NOMO-1 treated with dmso at 0.1 percent for 144 hours (cell line): ENCODE measurements around the gene NUMB.

Source experiments
- DNase-seq: peaks from one replicate; lab custom pipeline; 2025; ENCODE audit not compliant: unreplicated experiment; lab: John Stamatoyannopoulos, UW

NUMB gene

DNA sequence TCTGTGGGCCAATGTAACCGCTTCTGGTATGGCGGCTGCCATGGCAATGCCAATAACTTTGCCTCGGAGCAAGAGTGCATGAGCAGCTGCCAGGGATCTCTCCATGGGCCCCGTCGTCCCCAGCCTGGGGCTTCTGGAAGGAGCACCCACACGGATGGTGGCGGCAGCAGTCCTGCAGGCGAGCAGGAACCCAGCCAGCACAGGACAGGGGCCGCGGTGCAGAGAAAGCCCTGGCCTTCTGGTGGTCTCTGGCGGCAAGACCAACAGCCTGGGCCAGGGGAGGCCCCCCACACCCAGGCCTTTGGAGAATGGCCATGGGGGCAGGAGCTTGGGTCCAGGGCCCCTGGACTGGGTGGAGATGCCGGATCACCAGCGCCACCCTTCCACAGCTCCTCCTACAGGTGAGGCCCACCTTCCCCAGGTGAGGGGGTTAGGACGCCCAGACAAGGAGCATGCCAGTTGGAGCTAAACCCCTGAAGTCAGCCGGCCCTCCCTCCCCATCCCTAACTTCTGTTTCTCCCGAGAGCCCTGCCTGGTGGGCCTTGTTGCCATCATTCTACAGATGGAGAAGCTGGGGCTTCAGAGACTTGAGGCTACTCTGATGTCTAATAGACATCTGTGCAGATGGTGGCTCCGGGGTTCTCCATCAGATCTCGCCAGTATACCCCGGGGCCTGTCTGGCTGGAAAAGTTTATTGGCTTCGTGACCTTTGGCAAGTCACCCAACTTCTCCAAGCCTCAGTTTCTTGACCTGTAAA, 195.7 kb downstream of the NUMB start:
- no peak for DNase-seq

DNA sequence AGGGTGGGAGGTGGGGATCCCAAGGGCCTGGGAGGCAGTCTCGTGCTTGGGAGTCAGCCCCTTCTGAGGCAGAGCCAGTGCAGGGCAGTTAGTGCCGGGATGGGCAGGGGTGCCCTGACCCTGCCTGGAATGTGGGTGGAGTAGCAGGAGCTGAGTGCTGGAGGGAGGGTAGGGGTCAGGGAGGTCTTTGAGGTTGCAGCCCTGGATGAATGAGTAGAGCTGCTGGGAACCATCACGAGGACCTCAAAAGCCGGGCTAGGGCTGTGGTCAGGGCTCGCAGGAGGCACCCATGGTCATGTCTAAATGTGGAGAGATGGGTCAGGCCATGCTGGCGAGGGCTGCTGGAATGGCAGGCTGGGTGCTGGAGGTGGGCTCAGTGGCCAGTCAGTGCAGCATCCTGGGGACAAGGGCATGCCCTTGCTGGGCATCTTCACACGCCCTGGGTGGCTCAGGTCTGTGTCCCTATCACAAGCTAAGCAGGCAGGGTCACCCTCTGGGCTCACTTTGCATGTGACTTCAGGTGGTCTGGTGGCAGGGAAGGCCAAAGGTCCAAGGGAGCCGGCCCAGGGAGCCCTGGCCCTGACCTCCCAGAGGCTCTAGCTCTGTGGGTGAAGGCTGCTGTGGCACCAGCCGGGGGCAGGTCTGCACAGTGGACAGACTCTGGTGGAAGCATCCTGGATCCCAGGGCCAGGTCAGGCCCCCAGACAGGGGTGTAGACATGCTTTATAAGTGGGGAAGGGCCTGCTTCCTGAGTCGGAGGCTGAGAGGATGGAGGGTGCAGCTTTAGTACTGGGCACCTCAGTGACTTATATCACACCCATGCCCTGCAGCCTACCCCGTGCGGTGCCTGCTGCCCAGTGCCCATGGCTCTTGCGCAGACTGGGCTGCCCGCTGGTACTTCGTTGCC, 196.6 kb downstream of the NUMB start:
- no peak for DNase-seq

DNA sequence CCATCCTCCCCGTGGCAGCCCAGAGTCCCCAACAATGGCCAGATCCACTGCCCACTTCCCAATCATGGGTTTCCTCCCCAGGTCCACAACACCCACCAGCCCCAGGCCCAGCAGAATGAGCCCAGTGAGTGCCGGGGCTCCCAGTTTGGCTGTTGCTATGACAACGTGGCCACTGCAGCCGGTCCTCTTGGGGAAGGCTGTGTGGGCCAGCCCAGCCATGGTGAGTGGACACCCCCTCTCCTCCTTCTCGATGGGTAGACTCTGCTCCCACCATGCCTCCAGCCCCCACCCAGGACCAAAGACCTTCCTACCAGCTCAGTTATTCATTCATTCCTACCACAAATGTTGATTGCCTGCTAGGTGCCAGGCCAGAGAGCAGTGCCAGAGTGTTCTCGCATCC, 197.3 kb downstream of the NUMB start:
- DNase-seq, result no peak

DNA sequence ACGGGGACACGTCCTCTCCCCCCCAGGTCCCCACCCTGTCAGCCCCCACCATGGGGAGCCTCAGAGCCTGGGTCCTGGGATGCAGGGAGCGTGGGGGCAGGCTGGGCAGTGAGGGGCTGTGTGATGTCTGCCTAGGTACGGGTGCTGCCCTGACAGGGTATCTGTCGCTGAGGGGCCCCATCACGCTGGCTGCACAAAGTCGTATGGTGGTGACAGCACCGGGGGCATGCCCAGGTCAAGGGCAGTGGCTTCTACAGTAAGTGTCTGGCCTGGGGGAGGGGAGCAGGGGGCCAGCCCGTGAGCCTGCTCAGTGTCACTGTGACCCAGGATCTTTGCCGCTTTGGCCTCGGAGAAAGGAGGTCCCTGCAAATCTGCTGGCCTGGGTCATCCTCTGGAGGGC, 197.8 kb downstream of the NUMB start:
- no peak for DNase-seq

DNA sequence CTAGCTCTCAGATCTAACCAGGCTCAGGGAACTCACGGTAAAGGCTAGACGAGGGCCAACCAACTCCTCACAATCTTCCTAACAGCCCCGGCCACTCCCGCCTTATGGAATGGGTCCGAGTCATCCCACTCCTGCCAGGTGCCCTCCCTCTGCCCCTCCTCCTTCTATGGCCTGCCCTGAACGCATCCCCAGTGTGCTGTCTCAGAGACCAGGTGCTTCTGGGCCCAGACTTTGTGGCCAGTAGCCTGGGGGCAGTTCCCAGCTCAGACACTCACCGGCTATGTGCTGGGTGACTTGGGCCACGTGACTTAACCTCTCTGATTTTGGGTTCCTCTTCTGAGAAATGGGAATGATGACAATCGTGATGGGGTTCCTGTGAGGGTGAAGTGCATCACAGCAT, 198.5 kb downstream of the NUMB start:
- DNase-seq, result no peak

DNA sequence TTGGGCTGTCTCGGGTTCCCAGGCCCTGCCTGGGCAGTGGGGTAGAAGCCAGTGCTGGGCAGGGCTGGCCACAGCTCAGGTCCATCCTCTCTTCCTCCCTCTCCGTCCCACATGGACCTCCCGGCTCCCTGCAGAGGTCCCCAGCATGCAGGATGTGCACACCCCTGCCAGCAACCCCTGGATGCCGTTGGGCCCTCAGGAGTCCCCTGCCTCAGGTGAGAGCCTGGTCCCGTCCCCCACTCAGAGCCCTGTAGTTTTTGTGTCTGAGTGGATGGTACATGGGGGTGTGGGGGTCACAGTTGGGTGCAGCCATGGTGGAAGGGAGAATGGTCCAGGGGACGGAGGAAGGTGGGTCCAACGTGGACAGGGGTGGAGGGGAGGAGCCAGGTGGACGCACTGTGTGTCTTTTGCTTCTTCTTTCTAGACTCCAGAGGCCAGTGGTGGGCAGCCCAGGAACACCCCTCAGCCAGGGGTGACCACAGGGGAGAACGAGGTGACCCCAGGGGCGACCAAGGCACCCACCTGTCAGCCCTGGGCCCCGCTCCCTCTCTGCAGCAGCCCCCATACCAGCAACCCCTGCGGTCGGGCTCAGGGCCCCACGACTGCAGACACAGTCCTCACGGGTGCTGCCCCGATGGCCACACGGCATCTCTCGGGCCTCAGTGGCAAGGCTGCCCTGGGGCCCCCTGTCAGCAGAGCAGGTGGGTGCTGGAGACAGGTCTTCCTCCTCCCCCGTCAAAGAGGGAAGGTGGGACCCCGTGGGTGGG, 199.3 kb downstream of the NUMB start:
- no peak for DNase-seq

DNA sequence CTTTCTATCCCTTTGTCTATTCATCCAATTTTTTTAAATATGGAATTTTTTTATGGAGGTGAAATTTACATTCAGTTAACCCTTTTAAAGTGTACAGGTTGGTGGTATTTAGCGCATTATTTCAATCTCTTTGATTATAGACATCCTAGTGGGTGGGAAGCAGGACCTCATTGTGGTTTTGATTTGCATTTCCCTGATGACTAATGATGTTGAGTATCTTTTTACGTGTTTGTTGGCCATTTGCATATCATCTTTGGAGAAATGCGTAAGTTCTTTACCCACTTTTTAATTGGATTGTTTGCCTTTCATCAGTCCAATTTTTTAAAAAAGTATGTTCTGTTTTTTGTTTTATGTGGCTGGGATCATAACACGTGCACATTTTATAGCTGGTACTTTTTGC, 200.3 kb downstream of the NUMB start:
- DNase-seq, result no peak

DNA sequence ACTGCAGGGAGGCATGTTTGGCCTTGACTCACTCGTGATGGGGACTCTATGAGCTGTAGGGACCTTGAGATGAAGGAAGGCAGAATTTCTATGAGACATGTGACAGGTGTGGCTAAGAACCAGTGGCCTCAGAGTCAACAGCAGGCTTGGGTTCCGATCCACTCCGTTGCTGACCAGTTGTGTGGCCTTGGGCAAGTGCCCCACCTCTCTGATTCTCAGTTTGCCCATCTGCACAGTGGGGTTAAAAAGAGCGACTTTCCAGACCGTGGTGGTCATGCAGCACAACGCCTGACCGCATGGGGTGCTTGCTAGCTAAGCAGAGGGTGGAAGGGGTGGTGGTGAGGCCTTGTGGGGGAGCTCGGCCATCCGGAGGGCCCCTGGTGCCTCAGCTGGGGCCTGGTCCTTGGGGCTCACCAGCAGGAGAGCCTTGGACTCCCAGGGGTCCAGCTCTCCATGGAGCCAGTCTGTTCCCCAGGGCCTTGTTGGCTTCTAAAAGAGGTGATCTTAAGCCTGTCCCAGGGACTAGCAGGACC, 202.6 kb downstream of the NUMB start:
- no peak for DNase-seq

DNA sequence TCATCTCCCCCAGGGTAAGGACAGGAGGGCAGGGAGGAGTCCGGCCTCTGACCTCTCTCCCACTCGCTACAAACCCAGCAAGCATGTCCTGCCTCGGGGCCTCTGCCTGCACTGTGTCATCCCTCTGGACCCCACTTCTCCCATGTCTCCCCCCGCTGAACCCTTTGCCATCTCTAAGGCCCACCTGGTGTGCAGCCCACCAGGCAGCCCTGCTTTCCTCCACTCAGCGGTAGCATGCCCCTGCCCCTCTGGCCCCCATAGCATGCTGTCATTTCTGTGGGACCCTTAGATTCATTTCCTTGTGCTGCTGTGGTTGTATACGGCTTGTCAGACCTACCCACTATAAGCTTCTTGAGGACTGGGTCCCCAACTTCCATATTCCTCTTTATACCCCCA, 203.3 kb downstream of the NUMB start:
- DNase-seq, result no peak

DNA sequence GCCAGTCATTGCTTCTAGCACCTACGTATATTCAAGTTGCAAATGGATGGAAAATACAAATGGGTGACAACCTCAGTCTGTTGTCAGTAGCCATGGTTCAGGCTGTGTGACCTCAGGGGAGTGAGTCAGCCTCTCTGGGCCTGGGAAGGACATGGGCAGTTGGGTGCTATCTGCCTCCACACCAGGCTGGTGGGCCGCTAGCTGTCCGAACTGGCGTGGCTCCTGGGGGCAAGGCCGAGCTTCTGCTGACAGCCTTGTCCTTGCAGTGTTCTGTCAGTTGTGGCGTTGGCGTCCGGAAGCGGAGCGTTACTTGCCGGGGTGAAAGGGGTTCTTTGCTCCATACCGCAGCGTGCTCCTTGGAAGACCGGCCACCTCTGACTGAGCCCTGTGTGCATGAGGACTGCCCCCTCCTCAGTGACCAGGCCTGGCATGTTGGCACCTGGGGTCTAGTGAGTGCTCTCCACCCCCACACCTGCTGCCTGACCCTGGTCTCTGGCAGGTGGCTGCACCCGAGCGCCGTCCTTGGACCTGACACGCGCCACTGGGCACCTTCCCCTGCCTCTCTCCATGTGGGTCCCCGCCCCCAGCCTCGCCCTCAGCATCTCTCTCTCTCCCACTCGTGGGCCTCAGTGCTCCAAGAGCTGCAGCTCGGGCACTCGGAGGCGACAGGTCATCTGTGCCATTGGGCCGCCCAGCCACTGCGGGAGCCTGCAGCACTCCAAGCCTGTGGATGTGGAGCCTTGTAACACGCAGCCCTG, 203.9 kb downstream of the NUMB start:
- no peak for DNase-seq

DNA sequence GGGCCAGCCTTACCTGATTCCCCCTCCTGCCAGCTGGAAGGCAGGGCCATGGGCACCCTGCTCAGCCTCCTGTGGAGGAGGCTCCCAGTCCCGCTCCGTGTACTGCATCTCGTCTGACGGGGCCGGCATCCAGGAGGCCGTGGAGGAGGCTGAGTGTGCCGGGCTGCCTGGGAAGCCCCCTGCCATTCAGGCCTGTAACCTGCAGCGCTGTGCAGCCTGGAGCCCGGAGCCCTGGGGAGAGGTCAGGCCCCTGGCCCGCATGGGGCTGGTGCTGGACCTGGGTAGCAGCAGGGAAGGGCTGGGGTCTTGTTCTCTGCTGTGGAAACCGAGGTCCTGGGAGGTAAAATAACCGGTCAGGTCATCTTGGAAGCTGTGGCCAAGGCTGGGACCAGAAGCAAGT, 204.6 kb downstream of the NUMB start:
- DNase-seq, result no peak

DNA sequence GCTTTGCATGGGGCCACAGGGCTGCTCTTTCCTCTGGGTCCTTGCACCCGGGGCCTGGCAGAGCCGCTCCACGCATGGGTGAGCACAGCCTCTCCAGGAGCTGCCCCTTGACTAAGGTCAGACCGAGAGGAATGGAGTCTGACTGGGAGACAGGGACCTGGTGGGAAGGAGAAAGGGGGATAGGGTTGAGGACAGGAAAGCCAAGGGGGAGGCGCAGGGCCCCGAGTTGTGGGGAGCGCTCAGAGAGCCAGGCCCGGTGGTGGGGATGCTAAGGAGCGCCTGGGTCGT, 205.1 kb downstream of the NUMB start:
- no peak for DNase-seq

DNA sequence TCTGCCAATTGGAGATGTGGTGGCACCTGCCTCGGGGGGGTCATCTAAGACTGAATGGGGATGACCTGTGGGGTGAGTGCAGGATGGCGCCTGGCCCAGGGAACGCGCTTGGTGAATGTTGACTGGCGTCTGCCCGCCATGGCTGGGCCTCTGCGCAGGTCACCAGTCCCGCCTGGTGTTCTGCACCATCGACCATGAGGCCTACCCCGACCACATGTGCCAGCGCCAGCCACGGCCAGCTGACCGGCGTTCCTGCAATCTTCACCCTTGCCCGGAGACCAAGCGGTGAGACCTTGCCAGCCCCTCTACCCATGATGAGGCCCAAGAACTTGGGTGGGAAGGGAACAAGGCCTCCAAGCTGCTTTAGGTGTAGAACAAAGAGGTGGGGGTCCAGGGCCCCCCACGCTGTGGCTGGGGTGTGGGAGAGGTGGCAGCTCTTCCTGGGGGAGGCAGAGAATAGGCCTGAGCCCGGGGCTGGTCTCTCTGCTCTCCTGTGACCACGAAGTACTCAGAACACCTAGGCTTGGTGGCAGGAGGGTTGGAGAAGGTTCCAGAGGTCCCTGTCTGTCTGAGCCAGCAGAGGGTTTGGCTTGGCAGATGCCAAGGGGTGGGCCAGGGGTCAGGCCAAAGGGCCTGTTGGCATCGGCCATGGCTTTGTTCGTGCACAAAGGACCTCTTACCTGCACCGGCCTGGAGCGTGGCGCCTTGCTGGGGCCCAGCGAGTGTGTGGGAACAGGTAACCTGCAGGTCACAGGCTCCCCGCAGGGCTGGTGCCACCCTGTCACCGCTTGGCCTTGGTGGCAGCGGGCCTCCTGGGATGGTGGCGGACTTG, 205.6 kb downstream of the NUMB start:
- DNase-seq, result no peak

DNA sequence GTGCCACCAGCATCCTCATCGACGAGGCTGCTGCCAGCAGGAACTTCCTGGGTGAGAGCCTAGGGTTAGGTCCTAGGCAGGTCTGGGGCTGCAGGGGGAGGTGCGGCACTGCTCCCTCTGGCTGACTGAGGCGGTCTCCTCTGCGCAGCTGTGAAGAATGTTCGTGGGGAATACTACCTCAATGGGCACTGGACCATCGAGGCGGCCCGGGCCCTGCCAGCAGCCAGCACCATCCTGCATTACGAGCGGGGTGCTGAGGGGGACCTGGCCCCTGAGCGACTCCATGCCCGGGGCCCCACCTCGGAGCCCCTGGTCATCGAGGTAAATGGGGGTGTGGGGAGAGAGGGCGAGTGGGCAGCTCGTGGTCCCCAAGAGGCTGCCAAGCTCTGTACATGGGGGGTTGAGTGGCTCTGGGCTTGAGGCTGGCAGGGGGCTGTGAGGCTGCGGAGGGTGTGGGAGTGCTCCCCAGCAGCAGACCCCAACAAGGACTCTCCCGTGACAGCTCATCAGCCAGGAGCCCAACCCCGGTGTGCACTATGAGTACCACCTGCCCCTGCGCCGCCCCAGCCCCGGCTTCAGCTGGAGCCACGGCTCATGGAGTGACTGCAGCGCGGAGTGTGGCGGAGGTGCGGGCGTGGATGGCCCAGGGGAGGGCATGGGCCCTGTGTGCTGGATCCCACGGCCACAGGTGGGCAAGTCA, 206.7 kb downstream of the NUMB start:
- DNase-seq, result no peak

DNA sequence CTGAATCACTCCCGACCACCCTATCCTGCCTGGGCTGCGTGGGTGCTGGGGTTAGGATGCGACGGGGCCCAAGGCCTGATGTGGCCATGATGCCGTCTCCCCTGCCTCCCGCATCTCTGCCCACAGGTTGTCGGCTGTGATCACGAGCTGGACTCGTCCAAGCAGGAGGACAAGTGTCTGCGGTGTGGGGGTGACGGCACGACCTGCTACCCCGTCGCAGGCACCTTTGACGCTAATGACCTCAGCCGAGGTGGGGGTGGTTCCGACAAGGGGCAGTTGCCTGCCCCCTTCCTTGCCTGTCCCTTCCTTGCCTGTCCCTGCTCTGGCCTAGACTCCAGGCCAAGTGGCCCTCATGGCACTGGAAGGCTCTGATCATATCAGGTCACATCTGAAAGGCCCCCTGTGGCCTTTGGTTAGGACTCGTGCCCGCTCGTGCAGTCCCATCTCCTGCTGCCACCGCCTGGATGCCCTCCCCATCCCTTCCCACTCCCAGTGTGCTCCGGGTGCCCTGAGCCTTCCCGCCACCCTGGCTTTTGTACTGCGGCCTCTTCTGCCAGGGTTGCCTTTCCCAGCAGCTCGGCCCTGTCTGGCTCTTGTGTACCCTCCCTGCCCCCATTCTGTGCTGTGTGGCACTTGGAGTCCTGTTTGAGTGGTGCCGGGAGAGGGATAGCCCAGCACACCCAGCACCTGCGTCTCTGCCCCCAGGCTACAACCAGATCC, 207.4 kb downstream of the NUMB start:
- no peak for DNase-seq

DNA sequence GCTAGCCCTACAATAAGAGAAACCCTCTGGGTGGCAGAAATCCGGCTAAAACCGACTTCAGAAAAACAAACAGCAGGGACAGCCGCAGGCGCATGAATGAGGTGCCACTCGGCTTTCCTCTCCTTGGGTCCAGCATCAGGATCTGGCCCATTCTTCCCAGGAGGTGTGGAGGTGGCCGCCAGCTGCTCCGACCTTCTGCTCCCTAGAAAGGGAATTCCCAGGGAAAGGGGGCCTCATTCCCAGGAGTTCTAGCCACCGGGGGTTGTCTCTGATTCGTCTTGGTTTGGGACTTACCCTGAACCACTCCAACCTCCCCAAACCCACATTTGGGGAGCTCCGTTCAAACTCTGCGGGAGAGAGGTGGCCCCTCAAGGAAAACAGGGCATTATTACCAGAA, 208.0 kb downstream of the NUMB start:
- no peak for DNase-seq

DNA sequence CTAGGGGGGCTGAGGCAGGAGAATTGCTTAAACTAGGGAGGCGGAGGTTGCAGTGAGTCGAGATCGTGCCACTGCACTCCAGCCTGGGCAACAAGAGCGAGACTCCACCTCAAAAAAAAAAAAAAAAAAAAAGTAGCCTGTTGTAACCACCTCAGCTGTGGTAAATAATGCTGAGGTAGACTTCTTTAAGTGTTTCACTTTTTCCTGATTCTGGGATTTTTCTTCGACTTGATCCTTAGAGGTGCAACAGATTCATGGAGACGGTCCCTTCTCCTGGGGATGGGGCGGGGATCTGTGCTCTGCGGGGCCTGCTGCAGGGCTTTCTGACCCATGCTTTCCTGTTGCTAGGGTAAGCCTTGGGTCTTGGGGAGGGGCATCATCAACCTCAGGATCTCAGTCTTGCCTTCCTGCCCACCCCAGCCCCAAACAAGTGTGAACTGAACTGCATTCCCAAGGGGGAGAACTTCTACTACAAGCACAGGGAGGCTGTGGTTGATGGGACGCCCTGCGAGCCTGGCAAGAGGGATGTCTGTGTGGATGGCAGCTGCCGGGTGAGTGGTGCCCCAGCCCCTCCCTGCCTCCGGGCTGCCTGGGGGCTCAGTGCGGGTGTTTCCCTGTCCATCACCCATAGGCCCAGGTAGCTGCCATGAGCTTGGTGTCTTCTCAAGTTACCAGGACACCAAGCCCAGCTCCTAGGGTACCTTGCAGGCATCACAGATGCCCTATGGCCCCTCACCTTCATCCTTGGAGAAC, 208.6 kb downstream of the NUMB start:
- DNase-seq, result no peak

DNA sequence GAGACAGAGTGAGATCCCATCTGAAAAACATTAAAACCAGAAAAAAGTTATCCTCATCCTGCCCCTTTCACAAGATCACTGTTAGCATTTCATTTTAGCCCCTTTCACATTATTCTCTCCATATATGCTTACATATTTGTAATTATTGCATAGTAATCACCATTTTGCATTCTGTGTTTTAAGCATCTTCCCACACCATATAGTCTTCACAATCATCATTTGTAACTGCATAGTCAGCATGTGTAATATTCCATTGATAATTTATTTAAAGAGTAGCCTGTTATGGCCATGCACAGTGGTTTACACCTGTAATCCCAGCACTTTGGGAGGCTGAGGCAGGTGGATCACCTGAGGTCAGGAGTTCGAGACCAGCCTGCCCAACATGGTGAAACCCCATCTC, 209.2 kb downstream of the NUMB start:
- DNase-seq, result no peak
